HL-60 (cell line): Measurements from ENCODE around the gene HIPK2.

Experiments
- DNase-seq, 2 experiments: peaks; one replicate each; pipeline ENCODE4 v3.0.0-alpha.2; 2010 to 2020; ENCODE audit warnings: low read depth in 1 of 2, low spot score in 1 of 2
- H3K27ac ChIP-seq: fragments of 250-450 bp; sonication (Bioruptor Pico); replicated peaks from 2 replicates; pipeline ENCODE4 v1.5.1; 2020; ENCODE audit warnings: mild to moderate bottlenecking, moderate library complexity
- H3K27me3 ChIP-seq: fragments of 250-450 bp; sonication (Bioruptor Pico); 2 replicates; pipeline ENCODE4 v1.5.1; 2021; ENCODE audit warnings: mild to moderate bottlenecking, moderate library complexity; ENCODE audit not compliant: insufficient read depth, poor library complexity, severe bottlenecking
- H3K4me3 ChIP-seq: replicated peaks from 2 replicates; pipeline ENCODE4 v1.5.1; 2011; ENCODE audit warnings: mild to moderate bottlenecking, control low read depth, low read length; ENCODE audit not compliant: insufficient read depth
- GABPA ChIP-seq: IDR thresholded peaks from 2 replicates; pipeline ENCODE4 v1.6.1; 2012; ENCODE audit warnings: low read depth
- POLR2AphosphoS5 ChIP-seq: IDR thresholded peaks from 2 replicates; pipeline ENCODE4 v1.6.1; 2012; ENCODE audit warnings: low read depth
- SPI1 ChIP-seq: IDR thresholded peaks from 2 replicates; pipeline ENCODE4 v1.6.1; 2012; ENCODE audit warnings: low read depth, mild to moderate bottlenecking, borderline replicate concordance
- TF ChIP-seq, protein P1 (sequence below): IDR thresholded peaks from one replicate; pipeline ENCODE4 v1.5.1; 2011; ENCODE audit warnings: low read length, control low read depth, inconsistent platforms; ENCODE audit not compliant: insufficient read depth
- TF ChIP-seq, protein P2 (sequence below): IDR thresholded peaks from 2 replicates; pipeline ENCODE4 v1.6.1; 2012; ENCODE audit warnings: low read depth; ENCODE audit not compliant: insufficient replicate concordance

HIPK2 gene

DNA sequence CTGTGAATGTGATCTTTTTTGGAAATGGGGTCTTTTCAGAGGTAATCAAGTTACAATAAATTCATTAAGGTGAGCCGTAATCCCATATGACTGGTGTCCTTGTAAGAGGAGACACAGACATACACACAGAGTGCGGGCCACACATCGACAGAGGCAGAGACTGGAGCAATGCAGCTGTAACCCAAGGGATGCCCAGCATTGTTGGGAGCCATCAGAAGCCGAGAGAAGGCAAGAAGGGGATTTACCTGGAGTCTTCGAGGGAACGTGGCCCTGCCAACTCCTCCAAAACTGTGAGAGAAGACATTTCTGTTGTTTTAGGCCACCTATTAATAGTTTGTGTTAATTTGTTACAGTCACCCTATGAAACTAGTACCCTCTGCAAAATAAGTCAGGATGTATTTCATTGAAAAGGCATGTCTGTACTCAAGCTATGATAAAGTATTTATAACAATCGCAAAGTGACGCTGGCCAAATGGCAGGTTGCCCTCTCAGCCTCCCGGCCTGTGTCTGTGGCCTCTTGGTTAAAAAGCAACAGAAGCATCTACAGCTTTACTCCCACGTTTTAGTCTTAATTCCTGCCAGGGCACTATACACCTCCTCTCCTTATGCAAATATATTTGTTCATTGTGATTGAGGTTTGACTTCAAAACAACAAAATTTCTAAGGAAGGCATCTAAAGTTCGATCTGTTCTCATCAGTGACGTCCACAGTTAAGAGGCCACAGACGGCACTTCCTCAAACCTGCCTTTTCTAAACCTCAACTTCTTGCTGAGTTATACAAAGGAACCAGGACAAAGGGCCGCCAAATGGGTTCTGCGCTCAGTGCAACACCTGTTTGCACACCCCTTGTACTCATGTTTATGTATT, 46.8 kb downstream of the HIPK2 start:
- Histone ChIP-seq H3K4me3 (no peak overlapping the region), H3K27ac (peak overlapping the region; percentile 34), H3K27me3 (no peaks in the 10 kb centered on the region)
- DNase-seq, result peak in 1 of 2 experiments; percentile 54
- TF ChIP-seq GABPA, result no peak
- TF ChIP-seq SPI1, result peak; percentile 97
- TF ChIP-seq, protein P1, sequence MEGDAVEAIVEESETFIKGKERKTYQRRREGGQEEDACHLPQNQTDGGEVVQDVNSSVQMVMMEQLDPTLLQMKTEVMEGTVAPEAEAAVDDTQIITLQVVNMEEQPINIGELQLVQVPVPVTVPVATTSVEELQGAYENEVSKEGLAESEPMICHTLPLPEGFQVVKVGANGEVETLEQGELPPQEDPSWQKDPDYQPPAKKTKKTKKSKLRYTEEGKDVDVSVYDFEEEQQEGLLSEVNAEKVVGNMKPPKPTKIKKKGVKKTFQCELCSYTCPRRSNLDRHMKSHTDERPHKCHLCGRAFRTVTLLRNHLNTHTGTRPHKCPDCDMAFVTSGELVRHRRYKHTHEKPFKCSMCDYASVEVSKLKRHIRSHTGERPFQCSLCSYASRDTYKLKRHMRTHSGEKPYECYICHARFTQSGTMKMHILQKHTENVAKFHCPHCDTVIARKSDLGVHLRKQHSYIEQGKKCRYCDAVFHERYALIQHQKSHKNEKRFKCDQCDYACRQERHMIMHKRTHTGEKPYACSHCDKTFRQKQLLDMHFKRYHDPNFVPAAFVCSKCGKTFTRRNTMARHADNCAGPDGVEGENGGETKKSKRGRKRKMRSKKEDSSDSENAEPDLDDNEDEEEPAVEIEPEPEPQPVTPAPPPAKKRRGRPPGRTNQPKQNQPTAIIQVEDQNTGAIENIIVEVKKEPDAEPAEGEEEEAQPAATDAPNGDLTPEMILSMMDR, result no peak

DNA sequence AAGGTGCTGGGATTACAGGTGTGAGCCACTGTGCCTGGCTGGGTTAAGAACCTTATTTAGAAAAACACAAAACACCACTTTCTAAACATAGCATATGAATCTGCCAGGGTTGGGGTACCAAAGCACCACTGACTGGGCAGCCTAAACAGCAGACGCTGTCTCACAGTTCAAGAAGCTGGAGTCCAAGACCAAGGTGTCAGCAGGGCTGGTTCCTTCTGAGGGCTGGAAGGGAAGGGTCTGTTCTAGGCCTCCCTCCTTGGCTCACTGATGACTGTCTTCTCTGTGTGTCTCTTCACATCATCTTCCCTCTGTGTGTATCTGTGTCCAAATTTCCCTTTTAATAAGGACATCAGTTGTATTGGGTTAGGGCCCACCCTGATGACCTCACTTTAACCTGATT, 49.6 kb downstream of the HIPK2 start:
- H3K27ac ChIP-seq, result no peak overlapping the region
- DNase-seq, result no peak
- no peak for TF ChIP-seq SPI1
- no peaks in the 10 kb centered on the region for H3K27me3 ChIP-seq
- H3K4me3 ChIP-seq, result no peak overlapping the region

DNA sequence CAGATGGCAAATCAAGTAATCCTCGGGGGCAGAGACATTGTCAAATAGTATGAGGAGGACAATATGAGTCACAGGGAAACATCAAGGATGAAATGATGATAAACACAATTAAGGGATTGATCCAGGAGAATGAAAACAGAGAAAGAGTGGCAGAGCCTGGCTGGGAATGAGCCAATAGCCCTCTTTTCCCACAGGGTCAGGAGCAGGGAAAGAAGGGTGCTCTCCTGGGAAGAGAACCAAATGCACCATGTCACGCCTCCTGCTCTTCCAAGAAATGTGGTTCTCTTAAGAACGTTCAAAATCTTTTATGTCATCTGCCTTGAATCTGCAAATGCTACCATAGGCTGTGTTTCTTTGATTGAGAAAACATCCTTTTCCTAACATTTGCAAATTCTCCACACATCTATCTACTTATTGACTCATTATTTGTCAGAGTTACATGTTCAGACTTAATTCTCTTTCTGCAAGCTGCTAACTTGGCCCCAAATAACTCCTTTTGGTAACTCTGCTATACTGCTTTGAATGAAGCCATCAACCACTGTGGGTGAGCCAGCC, 50.6 kb downstream of the HIPK2 start:
- Histone ChIP-seq H3K27ac (peak overlapping the region; percentile 51), H3K27me3 (no peaks in the 10 kb centered on the region), H3K4me3 (no peak overlapping the region)
- DNase-seq, result no peak
- TF ChIP-seq, protein P1, result no peak
- TF ChIP-seq POLR2AphosphoS5 (no peak), SPI1 (no peak), GABPA (no peak)
- TF ChIP-seq, protein P2, sequence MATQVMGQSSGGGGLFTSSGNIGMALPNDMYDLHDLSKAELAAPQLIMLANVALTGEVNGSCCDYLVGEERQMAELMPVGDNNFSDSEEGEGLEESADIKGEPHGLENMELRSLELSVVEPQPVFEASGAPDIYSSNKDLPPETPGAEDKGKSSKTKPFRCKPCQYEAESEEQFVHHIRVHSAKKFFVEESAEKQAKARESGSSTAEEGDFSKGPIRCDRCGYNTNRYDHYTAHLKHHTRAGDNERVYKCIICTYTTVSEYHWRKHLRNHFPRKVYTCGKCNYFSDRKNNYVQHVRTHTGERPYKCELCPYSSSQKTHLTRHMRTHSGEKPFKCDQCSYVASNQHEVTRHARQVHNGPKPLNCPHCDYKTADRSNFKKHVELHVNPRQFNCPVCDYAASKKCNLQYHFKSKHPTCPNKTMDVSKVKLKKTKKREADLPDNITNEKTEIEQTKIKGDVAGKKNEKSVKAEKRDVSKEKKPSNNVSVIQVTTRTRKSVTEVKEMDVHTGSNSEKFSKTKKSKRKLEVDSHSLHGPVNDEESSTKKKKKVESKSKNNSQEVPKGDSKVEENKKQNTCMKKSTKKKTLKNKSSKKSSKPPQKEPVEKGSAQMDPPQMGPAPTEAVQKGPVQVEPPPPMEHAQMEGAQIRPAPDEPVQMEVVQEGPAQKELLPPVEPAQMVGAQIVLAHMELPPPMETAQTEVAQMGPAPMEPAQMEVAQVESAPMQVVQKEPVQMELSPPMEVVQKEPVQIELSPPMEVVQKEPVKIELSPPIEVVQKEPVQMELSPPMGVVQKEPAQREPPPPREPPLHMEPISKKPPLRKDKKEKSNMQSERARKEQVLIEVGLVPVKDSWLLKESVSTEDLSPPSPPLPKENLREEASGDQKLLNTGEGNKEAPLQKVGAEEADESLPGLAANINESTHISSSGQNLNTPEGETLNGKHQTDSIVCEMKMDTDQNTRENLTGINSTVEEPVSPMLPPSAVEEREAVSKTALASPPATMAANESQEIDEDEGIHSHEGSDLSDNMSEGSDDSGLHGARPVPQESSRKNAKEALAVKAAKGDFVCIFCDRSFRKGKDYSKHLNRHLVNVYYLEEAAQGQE, result no peak

DNA sequence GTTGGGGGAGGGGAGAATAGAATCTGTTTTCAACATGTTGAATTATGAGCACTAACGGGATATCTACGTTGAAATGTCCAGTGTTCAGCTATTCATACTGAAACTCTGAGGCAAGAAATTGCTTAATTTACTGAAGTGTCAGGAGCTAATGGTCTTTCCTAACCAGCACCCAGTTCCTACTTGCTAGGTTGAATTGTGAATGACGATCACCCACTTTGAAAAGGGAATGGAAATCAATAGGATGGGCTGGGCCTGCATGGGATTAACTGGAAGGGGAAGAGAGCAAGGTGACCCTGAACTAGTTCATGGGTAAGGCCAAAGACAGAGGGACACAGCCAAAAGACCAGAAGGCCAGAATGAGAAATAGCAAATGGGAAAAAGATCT, 51.3 kb downstream of the HIPK2 start:
- Histone ChIP-seq H3K27me3 (no peaks in the 10 kb centered on the region), H3K27ac (peak overlapping the region; percentile 51), H3K4me3 (no peak overlapping the region)
- DNase-seq, result peak; percentile 42 to 91
- no peak for TF ChIP-seq GABPA
- TF ChIP-seq SPI1, result no peak
- TF ChIP-seq, protein P2, result no peak
- no peak for TF ChIP-seq POLR2AphosphoS5
- TF ChIP-seq, protein P1, result no peak
